Cerebellar cortex (tissue), 1 donor: Measurements from ENCODE around the gene CYLD.

Experiments used
- DNase-seq: peaks from one replicate; pipeline ENCODE4 v3.0.0-alpha.2; 2015; ENCODE audit warnings: low spot score

The CYLD gene

DNA sequence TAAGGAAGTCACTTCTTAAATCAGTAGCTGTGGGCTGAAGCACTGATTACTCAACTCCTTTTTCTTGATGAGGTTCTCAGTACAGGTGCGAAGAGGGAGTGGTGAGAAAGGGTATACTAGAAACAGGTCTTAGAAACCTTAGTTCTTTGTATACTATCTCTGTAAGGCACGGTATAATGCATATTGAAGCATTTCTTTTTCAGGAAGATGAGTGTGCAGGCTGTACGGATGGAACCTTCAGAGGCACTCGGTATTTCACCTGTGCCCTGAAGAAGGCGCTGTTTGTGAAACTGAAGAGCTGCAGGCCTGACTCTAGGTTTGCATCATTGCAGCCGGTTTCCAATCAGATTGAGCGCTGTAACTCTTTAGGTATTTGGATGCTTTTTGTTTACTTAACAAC, 39.2 kb downstream of the CYLD start:
- DNase-seq, result no peak

DNA sequence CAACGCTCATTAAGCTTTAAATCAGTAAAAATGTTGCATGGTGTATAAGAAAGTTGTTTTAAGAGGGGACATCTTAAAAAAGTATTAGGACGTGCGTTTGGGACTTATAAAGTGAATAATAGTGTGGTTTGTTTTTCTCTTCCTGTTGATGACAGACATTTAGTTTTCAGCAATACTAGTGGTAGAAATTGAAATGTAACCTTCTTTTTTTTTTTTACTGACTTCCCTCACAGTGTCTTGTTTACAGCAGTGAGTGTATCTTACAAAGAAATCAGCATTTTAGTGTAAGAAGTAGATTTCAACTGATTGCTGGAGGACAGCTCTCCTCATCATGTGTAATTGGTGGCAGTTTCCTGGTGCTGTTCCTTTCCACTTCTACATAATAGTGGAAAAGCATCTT, 39.6 kb downstream of the CYLD start:
- no peak for DNase-seq

- DNase-seq, result no peak
Measured at GRCh38 chr16:50789757-50790156, 47.9 kb downstream of the CYLD start.

DNA sequence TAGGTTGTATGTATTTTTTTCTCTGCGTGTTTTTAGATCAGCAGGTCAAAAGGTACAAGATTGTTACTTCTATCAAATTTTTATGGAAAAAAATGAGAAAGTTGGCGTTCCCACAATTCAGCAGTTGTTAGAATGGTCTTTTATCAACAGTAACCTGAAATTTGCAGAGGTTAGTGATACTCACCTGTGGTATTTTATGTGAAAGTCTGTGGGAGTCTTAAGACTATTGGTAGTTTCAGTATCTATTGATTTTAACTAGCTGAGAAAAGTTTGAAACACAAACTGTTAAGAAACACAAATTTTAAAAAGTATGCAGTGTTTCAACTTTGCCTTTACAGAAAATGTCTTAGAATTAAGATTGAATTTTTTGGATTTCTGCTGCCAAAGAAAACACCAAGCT, 49.6 kb downstream of the CYLD start:
- DNase-seq, result no peak

- no peak for DNase-seq
Measured at GRCh38 chr16:50796829-50797228, 54.9 kb downstream of the CYLD start.

DNA sequence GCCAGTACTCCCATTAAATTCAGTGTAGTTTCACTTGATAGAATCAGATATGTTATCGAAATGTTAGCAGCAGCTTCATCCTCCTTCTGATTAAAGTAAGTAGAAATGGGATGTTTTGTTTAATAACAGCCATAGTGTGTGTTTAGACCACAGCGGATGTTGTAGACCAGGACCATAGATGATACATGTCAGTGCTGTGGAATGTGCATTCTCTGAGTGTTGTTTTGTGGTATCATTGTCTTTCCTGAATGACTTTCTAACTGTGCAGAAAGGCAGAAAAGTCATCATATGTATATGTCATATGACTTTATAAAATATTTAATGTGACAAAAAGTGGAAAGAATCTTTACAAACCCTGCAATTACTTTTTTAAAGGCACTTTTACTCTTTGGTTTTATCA, 55.6 kb downstream of the CYLD start:
- no peak for DNase-seq

DNA sequence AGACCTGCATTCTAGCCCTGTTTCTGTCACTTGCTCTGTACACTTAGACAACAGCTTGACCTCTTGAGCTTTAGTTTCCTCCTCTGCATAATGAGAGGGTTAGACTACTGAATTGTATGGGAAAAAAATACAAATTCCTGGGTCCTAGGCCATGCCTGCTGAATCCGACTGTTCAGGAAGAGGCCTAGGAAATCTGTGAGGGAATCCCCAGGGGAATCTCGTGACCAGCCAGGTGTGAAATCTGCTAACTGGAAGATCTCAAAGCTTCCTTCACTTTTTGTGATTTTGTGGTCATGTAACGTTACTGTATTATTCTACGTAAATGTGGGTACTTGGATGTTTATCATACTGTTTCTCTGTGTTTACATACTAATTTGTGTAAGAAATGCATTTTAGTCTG, 58.2 kb downstream of the CYLD start:
- DNase-seq, result no peak

- DNase-seq, result no peak
Measured at GRCh38 chr16:50801036-50801435, 59.1 kb downstream of the CYLD start.

GRCh38 chr16:50802000-50802399, 60.1 kb downstream of the CYLD start:
- no peak for DNase-seq

DNA sequence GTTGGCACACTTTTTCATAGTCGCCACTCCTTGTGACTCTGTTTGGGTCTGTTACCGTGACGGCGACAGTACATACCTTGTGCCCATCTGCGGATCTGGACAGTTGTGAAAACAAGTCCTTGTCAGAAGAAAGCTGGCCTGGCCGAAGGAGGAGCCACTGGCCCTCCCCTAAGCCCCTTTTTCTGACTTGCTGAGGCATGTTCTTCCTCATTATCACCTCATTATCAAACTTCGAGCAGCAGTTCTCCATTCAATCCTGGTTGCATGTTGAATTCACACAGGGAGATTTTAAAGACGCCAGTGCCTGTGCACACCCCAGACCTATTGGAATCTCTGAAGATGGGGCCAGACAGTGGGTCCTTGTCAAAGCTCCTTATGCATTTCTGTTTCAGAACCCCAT, 61.1 kb downstream of the CYLD start:
- DNase-seq, result no peak

DNA sequence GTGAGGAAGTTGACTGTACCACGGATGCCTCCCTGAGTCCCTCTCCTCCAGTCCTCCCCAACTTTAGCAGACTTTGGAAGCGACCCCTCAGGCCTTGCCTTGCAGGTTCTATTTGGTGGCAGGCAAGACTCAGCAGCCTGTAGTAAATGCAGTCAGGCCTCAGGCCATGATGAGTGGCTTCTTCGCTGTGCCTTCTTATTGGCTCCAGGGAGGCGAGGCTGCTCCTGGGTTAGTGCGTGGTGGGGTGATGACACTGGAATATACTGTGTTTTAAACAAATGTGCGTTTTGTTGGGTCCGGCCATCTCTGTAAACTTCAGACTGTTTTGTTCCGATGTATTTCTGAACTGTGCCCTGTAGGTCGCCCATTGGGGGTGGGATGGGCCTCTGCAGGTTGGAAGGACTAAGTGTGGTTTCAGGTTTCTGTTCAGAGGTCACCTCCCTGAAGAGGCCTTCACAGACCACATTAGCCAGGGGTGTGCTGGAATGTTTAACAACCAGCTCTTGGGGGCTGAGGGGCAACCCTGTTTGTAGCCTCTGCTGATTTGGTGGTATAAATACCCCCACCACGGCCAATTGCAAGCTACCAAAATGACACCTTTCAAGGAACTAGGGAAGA, 62.5 kb downstream of the CYLD start:
- no peak for DNase-seq

DNA sequence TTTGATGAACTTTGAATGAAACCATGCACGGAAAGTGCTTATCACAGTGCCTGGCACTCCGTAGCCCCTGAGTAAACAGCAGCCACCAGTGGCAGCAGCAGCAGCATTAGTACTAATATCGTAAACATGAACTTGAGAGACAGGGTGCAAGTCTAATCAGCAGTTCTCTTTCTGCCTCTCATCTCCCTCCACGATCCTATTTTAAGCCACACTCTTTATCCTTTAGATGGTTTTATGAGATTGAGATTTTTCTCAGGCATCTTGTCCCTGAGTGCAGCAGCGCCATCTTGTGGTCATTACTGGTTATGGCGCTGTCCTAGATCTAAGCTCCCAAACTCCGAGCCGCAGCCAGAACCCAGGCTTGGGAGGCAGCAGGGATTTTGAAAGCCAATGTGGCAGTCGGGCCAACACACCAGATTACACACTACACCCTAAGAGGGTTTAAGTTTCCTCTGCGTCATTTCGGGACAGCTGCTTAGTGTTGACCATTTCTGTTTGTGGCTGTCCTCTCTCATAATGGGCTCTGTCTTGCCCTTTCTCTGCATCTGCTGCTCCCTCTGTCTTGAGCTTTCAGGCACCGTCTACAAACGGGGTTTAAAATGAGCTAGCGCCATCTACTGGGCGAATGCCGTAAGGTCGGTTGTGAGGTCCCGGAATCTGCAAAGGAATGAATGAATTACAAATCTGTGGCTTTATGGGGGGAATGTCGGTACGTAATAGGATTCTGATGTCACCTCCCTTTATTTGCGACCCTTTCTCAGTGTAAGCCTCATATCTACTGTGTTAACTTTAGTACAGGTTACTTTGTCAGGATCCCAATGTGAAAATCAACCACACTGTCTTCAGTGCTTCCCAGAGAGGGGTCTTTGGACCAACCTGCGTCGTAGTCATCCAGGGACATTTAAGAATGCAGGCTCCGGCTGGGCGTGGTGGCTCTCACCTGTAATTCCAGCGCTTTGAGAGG, 64.5 kb downstream of the CYLD start:
- DNase-seq, result peak; percentile 93

DNA sequence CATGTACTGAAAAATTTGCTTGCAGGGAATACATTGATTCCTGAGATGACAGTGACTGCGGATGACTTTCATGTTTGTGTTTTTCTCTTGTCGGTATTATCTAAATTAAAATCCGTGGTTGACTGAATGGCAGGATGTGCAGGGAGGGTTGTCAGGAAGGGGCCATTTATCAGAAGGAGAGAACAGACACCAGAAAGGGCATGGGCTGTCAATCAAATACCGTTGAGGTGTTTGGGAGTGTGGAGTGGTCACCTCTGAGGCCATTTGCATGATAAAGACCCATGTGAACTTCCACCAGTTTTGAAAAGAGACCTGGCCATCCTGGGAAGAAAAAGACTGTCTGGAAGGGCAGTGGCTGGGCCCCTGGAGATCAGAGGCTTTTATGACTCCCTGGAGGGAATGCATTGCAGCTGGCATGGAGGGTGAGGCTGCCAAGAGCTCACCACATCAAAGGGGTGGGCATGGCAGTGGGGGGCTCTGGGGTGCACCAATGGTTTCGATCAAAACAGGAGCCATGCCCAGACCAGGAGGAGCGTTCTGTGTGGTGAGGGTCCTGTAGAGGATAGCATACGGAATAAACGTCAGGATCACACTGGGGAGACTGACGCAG, 67.1 kb downstream of the CYLD start:
- no peak for DNase-seq

DNA sequence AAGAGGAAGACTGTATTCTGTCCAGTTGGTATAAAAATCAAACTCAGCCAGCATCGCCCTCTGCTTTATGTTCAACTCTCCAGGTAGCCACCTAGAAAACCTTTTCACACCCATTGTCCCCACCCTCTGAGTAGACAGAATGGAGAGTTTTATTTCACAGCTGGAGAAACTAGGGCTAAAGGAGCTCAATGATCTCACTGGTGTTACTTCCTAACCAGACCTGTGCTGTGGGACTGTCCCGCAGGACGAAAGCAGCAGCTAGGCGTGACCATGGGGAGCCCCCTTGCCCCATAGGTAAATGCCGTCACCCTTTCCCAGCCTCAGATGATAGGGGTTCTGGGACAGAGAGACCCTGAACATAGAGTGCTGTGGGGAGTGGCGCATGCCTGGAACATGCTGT, 67.7 kb downstream of the CYLD start:
- no peak for DNase-seq

GRCh38 chr16:50810241-50810965, 68.5 kb downstream of the CYLD start:
- no peak for DNase-seq

DNA sequence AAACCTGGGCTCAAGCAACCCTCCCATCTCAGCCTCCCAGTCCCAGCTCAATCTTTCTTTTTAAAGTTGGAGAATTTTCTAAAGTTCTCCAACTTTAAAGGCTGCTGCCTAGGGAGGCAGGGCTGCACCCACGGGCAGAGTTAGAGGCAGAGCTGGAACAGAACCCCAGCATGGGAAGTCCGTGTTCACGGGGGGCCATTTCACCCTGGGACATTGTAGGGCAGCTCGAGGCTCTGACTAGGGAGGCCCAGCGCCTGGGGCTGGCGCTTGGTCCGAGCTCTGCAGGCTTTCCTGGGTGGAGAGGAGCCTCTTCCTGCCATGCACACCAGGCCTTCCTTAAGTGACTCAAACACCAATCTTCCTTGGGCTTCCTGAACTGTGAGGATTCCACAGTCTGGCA, 70.2 kb downstream of the CYLD start:
- DNase-seq, result no peak

DNA sequence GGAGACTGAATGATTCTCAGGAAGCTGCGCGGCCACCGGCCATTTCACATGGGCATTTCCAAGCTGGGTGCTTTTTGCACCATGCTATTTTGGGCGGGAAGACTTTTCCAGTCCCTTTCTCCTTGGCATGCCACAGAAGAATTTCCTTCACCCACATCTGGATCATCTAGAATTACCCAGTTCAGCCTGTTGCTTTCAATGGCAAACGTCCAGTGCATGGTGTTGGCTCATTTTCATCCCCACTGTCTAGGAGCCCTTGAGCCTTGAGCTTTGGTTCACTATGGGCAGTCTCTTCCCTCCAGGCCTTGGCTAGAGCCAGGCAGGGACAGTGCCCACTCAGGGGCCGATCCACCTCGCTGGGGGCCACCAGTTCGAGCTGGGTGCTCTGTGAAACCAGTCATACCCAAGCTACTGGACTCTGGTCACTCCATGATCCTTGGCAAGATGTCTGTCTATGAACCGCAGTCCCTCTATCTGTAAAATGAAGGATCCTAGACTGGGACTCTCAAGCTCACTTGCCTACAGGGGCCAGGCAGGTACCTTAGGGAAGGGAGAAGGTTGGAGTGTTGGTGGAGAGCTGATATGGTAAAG, 71.1 kb downstream of the CYLD start:
- DNase-seq, result no peak

DNA sequence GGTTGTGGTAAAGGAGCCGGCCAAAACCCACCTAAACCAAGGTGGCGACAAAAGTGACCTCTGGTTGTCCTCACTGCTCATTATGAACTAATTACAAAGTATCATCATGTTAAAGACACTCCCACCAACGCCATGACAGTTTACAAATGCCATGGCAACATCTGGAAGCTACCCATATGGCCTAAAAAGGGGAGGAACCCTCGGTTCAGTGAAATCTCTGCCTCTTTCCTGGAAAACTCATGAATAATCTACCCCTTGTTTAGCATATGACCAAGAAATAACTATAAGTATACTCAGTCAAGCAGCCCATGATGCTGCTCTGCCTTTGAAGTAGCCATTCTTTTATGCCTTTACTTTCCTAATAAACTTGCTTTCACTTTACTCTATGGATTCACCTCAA, 72.2 kb downstream of the CYLD start:
- DNase-seq, result no peak

DNA sequence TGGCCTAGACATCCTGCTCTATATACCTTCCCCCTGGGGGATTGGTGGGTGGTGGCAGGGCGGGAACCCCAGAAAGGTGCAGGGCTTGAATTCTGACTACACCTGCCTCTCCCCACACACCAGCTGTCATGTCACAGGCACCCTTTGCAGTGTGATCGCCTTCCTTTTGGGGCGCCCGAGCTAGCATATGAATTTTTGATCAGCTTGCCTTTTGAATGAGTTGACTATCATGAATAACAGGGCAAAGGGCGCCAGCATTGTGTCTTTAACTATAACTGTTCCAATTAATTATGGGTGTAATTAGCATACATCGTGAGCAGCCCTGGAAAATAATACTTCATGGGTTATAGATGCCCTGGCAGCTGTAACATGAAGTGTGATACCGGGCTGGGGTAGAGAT, 72.7 kb downstream of the CYLD start:
- no peak for DNase-seq

DNA sequence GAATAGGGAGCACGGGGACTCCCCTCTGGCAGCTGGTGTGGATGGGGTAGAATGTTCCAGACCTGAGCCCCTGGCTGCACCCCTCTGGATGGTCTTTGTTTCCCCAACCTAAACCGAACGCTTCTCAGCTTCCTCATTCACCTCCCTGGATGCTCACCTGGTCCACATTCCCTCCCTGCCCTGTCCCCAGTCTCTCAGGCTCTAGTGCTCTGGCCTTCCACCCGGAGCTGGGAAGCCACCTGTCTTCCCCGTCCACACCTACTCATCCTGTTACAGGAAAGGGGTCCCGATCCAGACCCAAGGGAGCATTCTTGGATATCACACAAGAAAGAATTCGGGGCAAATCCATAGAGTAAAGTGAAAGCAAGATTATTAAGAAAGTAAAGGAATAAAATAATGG, 73.5 kb downstream of the CYLD start:
- no peak for DNase-seq

GRCh38 chr16:50816901-50817555, 75.1 kb downstream of the CYLD start:
- DNase-seq, result no peak

DNA sequence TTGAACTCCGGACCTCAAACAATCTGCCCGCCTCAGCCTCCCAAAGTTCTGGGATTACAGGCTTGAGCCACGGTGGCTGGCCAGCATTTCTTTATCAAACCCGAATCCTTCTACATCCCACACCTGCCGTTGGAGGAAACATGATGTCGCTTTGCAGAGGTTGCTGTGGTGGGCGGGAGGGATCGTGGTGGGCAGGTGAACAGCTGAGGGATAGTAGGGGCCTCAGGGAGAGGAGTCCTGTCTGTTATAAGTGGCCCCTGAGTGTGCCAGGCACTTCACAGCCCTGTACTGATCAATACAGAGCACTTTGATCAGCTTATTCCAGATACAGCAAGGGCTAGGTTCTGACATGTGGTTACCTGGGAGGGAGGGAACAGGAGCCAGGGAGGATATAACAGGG, 76.5 kb downstream of the CYLD start:
- DNase-seq, result no peak
